ENCODE measurements around the gene CAPZB.

- TF ChIP-seq CTCF (IDR thresholded peaks at IDR 0.05; ENCODE audit: low read length): no peak
- no peak for TF ChIP-seq EZH2 (optimal IDR thresholded peaks at IDR 0.05; ENCODE audit: low read depth, low read length)
Observed at GRCh38 chr1:19384113-19384512, 101.2 kb downstream of the CAPZB start.
